Body of pancreas (tissue), 4 donors: ENCODE data around the gene THSD8.

Experiments
- POLR2A ChIP-seq, 3 donors: fragments of 450-650 bp; IDR thresholded peaks; one replicate each; pipeline ENCODE4 v1.6.1; 2016; ENCODE audit warnings: antibody characterized with exemption in 3 of 3, mild to moderate bottlenecking in 2 of 3
- TF ChIP-seq, protein P1 (sequence below), 7 experiments: fragments of 450-650 bp in 4 of 7; fragments of 200-600 bp in 3 of 7; sonication (generic) in 3 of 7; IDR thresholded peaks; one replicate each; pipeline ENCODE4 v1.5.1; 2016 to 2019; ENCODE audit warnings: antibody characterized with exemption in 7 of 7

GRCh38 chr19:12840091-12841079, 38.5 kb downstream of the THSD8 start:
- TF ChIP-seq, protein P1, sequence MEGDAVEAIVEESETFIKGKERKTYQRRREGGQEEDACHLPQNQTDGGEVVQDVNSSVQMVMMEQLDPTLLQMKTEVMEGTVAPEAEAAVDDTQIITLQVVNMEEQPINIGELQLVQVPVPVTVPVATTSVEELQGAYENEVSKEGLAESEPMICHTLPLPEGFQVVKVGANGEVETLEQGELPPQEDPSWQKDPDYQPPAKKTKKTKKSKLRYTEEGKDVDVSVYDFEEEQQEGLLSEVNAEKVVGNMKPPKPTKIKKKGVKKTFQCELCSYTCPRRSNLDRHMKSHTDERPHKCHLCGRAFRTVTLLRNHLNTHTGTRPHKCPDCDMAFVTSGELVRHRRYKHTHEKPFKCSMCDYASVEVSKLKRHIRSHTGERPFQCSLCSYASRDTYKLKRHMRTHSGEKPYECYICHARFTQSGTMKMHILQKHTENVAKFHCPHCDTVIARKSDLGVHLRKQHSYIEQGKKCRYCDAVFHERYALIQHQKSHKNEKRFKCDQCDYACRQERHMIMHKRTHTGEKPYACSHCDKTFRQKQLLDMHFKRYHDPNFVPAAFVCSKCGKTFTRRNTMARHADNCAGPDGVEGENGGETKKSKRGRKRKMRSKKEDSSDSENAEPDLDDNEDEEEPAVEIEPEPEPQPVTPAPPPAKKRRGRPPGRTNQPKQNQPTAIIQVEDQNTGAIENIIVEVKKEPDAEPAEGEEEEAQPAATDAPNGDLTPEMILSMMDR (IDR thresholded peaks at IDR 0.05), result no peak
- no peak for TF ChIP-seq POLR2A (IDR thresholded peaks at IDR 0.05)
